ENCODE data around the gene PEX7. TPM values are rescaled to one million over a fixed set of nuclear protein-coding genes. Genes with fewer than 3 reads are reported as not detected.
"Not testable (repeated sequence)": the region's sequence is repeated elsewhere in the genome, so short reads cannot be mapped to it uniquely, and the experiment has no call there.

The PEX7 gene
- total and polyA plus RNA-seq, 2 experiments from 2014 or later, result 13.7 to 15.7 TPM

DNA sequence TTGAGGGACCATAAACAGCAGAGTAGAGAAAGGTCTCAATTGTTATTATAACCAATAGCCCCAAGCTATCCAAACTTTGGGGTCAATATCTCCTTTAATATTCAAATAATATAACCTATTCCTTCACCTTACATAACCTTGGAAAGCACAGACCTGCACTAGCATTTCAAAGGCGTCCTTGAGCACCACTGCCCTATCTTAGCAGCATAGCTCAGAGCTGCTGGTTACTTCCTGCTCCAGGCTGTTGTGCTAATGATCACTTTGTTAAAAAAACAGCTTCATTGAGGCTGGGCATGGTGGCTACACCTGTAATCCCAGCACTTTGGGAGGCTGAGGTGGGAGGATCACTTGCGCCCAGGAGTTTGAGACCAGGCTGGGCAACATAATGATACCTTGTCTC is 110.2 kb downstream of the PEX7 start:
- Histone ChIP-seq H3K27me3 (no peaks in the 10 kb centered on the region), H3K36me3 (no peaks in the 10 kb centered on the region), H3K4me3 (no peak overlapping the region), H3K4me1 (ENCODE audit: low read depth) (no peaks in the 10 kb centered on the region), H3K27ac (no peak overlapping the region), H3K9me3 (ENCODE audit: low read depth) (no peaks in the 10 kb centered on the region)
- TF ChIP-seq, protein P1, sequence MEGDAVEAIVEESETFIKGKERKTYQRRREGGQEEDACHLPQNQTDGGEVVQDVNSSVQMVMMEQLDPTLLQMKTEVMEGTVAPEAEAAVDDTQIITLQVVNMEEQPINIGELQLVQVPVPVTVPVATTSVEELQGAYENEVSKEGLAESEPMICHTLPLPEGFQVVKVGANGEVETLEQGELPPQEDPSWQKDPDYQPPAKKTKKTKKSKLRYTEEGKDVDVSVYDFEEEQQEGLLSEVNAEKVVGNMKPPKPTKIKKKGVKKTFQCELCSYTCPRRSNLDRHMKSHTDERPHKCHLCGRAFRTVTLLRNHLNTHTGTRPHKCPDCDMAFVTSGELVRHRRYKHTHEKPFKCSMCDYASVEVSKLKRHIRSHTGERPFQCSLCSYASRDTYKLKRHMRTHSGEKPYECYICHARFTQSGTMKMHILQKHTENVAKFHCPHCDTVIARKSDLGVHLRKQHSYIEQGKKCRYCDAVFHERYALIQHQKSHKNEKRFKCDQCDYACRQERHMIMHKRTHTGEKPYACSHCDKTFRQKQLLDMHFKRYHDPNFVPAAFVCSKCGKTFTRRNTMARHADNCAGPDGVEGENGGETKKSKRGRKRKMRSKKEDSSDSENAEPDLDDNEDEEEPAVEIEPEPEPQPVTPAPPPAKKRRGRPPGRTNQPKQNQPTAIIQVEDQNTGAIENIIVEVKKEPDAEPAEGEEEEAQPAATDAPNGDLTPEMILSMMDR (IDR thresholded peaks at IDR 0.05; ENCODE audit: low read depth, low read length), result no peak
- no peak for DNase-seq (ENCODE audit: low read depth in 1 of 2, low spot score in 1 of 2)

DNA sequence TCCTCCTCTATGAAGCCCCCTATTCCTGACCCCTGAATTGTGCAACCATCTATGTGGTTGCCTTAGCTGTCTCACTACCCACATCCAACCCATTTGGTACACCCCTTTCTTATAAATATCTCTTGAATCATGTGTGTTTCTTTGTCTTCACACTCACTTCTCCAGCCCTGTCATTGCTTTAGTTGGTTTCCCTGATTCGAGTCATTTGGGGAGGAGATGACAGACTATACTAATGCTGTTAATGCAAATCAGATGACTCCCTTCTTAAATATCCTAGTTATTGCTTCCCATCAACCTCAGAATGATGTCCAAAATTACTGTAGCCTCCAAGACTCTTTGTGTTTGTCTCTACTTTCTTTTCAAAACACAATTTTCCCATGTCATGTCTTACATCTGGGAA is 122.7 kb downstream of the PEX7 start:
- Histone ChIP-seq H3K27me3 (no peaks in the 10 kb centered on the region), H3K4me3 (no peak overlapping the region), H3K36me3 (no peaks in the 10 kb centered on the region), H3K4me1 (ENCODE audit: low read depth) (no peaks in the 10 kb centered on the region), H3K9me3 (ENCODE audit: low read depth) (no peaks in the 10 kb centered on the region), H3K27ac (no peak overlapping the region)
- TF ChIP-seq, protein P1 (IDR thresholded peaks at IDR 0.05; ENCODE audit: low read depth, low read length), result no peak
- DNase-seq (ENCODE audit: low read depth in 1 of 2, low spot score in 1 of 2), result no peak

DNA sequence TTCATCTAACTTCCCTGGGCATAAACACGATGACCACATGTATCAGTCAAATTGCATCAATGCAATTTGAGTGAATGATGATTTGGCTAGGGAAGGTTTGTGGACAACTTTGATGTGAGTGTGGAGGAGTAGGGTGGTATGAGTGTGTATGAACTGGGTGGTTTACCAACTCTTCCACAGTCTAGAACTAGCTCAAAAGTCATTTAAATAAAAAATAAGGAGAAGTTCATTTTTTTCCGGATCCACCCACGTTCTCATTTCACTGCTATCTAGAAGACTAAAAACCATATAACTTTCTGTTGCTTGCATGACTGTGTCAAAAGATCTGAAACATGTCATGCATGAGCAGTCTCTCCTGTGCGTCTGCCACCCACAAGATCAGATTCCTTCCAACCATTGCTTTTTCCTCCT is 123.3 kb downstream of the PEX7 start:
- no peaks in the 10 kb centered on the region for H3K36me3 ChIP-seq
- no peak for DNase-seq (ENCODE audit: low read depth in 1 of 2, low spot score in 1 of 2)
- H3K9me3 ChIP-seq (ENCODE audit: low read depth), result no peaks in the 10 kb centered on the region
- TF ChIP-seq, protein P1 (IDR thresholded peaks at IDR 0.05; ENCODE audit: low read depth, low read length), result no peak
- no peak overlapping the region for H3K27ac ChIP-seq
- H3K4me1 ChIP-seq (ENCODE audit: low read depth), result no peaks in the 10 kb centered on the region
- H3K27me3 ChIP-seq, result no peaks in the 10 kb centered on the region
- no peak overlapping the region for H3K4me3 ChIP-seq

DNA sequence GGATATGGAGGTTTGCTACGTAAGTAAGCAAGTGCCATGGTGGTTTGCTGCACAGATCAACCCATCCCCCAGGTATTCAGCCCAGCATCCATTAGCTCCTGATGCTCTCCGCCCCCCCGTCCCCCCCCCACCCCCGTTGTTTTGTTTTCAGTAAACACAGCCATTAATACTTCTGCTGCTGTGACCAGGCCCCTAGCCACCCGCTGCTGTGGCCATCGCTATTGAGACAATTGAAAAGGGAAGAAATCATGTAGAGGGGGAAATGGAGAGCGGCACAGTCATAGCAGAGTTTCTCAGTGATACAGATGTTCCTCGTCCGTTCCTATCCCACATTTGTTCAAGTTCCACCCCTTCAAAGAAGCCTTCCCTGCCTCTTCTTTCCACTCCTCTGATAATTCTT is 124.6 kb downstream of the PEX7 start:
- no peaks in the 10 kb centered on the region for H3K27me3 ChIP-seq
- no peak for DNase-seq (ENCODE audit: low read depth in 1 of 2, low spot score in 1 of 2)
- TF ChIP-seq, protein P1 (IDR thresholded peaks at IDR 0.05; ENCODE audit: low read depth, low read length), result no peak
- no peak overlapping the region for H3K27ac ChIP-seq
- no peak overlapping the region for H3K4me3 ChIP-seq
- H3K36me3 ChIP-seq, result no peaks in the 10 kb centered on the region
- H3K4me1 ChIP-seq (ENCODE audit: low read depth), result no peaks in the 10 kb centered on the region
- no peaks in the 10 kb centered on the region for H3K9me3 ChIP-seq (ENCODE audit: low read depth)

DNA sequence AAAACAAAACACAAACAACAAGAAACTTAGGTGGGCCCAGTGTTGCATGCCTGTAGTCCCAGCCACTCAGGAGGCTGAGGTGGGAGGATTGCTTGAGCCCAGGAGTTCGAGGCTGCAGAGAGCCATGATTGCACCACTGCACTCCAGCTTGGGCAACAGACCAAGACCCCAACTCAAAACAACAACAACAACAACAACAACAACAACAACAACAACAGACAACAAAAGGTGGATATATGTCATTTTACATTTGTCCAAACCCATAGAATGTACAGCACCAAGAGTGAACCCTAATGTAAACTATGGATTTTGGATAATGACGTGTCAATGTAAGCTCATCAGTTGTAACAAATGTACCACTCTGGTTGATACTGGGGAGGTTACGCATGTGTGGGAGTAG is 127.6 kb downstream of the PEX7 start:
- not testable (repeated sequence) for H3K4me1 ChIP-seq (ENCODE audit: low read depth); H3K36me3 ChIP-seq; H3K9me3 ChIP-seq (ENCODE audit: low read depth); H3K27me3 ChIP-seq; DNase-seq (ENCODE audit: low read depth in 1 of 2, low spot score in 1 of 2); H3K4me3 ChIP-seq; H3K27ac ChIP-seq

DNA sequence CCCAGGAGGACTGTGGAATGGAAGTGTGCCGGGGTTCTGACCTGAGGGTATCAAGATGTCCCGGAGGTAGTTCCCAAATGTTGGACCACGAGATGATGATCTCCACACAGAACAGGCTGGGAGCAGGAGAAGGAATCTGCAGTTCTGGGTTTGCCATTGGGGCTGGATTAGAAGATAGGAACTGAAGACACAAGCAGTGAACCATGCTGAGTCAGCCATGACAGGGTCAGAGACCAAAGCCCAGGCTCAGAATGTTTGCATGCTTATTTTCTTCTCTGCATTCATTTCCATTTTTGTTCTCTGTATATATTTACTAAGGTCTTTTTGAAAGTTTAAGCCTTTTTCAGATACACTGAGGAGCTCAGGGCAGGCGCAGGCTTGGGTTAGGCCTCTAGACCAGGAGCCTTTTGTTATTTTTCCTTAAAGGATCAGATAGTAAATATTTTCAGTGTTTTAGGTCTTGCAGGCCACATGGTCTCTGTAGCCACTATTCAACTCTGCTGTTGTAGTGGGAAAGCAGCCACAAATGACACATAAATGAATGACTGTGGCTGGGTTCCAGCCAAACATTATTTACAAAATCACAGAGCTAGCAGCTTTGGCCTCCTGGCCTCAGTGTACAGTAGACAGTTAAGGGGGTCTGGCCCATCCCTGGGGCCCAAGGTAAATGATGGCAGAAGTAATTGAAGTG is 128.2 kb downstream of the PEX7 start:
- H3K4me1 ChIP-seq (ENCODE audit: low read depth), result peaks cover 5% of the 10 kb centered on the region
- H3K36me3 ChIP-seq, result no peaks in the 10 kb centered on the region
- TF ChIP-seq, protein P1 (IDR thresholded peaks at IDR 0.05; ENCODE audit: low read depth, low read length), result no peak
- DNase-seq (ENCODE audit: low read depth in 1 of 2, low spot score in 1 of 2), result no peak
- no peak overlapping the region for H3K4me3 ChIP-seq
- no peaks in the 10 kb centered on the region for H3K27me3 ChIP-seq
- H3K27ac ChIP-seq, result no peak overlapping the region
- H3K9me3 ChIP-seq (ENCODE audit: low read depth), result no peaks in the 10 kb centered on the region
